ENCODE measurements around the gene FGF14. TPM values are rescaled to one million over a fixed set of nuclear protein-coding genes. Genes with fewer than 3 reads are reported as not detected.

FGF14 gene
- polyA plus RNA-seq, 1 of the 3 experiments (the other 2 are of a cell fraction): 0.20 TPM

DNA sequence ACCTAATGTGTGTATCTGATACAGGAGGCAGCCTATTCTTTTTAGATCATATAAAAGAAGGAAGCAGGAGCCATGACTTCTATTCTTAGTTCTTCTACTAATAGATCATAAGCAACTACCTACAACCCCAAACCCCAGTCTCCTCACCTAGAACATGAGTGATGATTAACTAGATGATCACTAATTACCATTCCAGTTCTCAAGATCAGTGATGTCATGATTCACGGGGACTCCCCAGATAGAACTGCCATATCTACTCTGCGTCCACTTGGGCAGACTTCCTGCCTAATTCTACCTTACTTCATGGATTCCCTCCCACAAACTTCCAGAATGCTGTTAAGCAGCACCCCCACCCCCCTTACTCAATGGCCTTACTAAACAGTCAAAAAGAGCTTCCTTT is 380.1 kb downstream of the FGF14 start:
- no peak for TF ChIP-seq GATA2 (CRISPR knock-in tag; IDR thresholded peaks at IDR 0.05)
- WGBS (ENCODE audit: low lambda C conversion rate): 53% methylated on average over 2 of the region's 2 CpGs
- Histone ChIP-seq H3K4me1 (ENCODE audit: control insufficient read depth in 1 of 2, insufficient read depth in 2 of 2, low read depth in 1 of 2, low read length in 1 of 2) (no peaks in the 10 kb centered on the region), H3K27me3 (ENCODE audit: insufficient read depth) (no peaks in the 10 kb centered on the region), H3K27ac (ENCODE audit: low read depth in 2 of 2, low read length in 1 of 2) (no peak overlapping the region), H3K79me2 (ENCODE audit: insufficient read depth) (no peaks in the 10 kb centered on the region), H3F3A (replicated peaks; ENCODE audit: insufficient read depth) (no peaks in the 10 kb centered on the region), H3K9me2 (no peaks in the 10 kb centered on the region), H4K20me1 (ENCODE audit: insufficient read depth) (no peaks in the 10 kb centered on the region), H2AFZ (ENCODE audit: low read depth) (no peak overlapping the region), H3K4me3 (ENCODE audit: low read depth in 2 of 2, low read length in 1 of 2) (no peak overlapping the region), H3K9ac (no peak overlapping the region), H3K36me3 (replicated peaks in 1 of 2; ENCODE audit: control insufficient read depth in 1 of 2, insufficient read depth in 2 of 2, low read length in 1 of 2) (no peaks in the 10 kb centered on the region), H3K4me2 (no peak overlapping the region), H3K9me3 (peaks cover 9% of the 10 kb centered on the region; the same call in 1 of the 2 replicates)
- DNase-seq: no peak
- ChIA-PET POLR2A (no interaction called here), CTCF (interaction anchor here (0.7 to 1.5 kb wide), 3 partner anchors 14 to 156 kb away, joined by 3 read pairs; no protein-coding TSS in a partner anchor)

DNA sequence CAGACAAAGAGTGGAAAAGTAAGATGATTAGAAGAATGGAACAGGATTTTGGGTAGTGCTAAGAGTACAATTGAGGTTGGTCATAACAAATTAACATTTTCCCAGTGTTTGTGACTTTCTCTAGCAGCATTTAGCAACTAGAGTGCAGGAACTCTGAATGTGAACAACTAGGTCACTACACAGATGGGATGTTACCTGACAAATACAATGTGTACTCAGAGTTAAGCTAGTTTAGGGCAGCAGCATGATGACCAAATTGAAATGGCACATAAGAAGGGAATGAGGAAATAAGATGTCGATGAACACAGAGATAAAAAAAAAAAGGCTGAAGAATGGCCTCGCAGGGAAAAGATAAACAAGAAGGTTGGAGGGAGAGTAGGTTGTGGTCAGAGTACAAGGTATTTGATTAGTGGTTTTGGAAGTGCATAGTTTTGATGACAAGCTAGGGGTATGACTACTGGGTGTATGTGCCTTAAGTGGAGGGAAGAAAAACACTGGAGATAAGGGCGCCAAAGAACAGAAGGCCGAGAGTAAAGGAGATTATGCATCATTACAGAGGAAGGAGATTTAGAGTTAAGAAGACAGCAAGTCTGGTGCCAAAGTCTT is 381.1 kb downstream of the FGF14 start:
- Histone ChIP-seq H3F3A (replicated peaks; ENCODE audit: insufficient read depth) (no peaks in the 10 kb centered on the region), H3K27ac (ENCODE audit: low read depth in 2 of 2, low read length in 1 of 2) (no peak overlapping the region), H3K4me3 (ENCODE audit: low read depth in 2 of 2, low read length in 1 of 2) (no peak overlapping the region), H3K9me2 (no peaks in the 10 kb centered on the region), H3K36me3 (replicated peaks in 1 of 2; ENCODE audit: control insufficient read depth in 1 of 2, insufficient read depth in 2 of 2, low read length in 1 of 2) (no peaks in the 10 kb centered on the region), H3K79me2 (ENCODE audit: insufficient read depth) (no peaks in the 10 kb centered on the region), H4K20me1 (ENCODE audit: insufficient read depth) (no peaks in the 10 kb centered on the region), H3K9me3 (peaks cover 9% of the 10 kb centered on the region; the same call in 1 of the 2 replicates), H3K4me1 (ENCODE audit: control insufficient read depth in 1 of 2, insufficient read depth in 2 of 2, low read depth in 1 of 2, low read length in 1 of 2) (no peaks in the 10 kb centered on the region), H3K27me3 (ENCODE audit: insufficient read depth) (no peaks in the 10 kb centered on the region), H3K9ac (no peak overlapping the region), H2AFZ (ENCODE audit: low read depth) (no peak overlapping the region), H3K4me2 (no peak overlapping the region)
- POLR2A ChIA-PET: no interaction called here
- 33% methylated on average over 4 of the region's 4 CpGs for WGBS (ENCODE audit: low lambda C conversion rate)
- TF ChIP-seq ELF1 (IDR thresholded peaks at IDR 0.05) (no peak), NFIC (IDR thresholded peaks at IDR 0.05; ENCODE audit: borderline replicate concordance) (no peak), GABPA (IDR thresholded peaks at IDR 0.05; ENCODE audit: low read depth) (no peak)
- CTCF ChIA-PET: interaction anchor here (0.7 to 1.5 kb wide), 3 partner anchors 13 to 157 kb away, joined by 3 read pairs; no protein-coding TSS in a partner anchor
- DNase-seq: no peak

DNA sequence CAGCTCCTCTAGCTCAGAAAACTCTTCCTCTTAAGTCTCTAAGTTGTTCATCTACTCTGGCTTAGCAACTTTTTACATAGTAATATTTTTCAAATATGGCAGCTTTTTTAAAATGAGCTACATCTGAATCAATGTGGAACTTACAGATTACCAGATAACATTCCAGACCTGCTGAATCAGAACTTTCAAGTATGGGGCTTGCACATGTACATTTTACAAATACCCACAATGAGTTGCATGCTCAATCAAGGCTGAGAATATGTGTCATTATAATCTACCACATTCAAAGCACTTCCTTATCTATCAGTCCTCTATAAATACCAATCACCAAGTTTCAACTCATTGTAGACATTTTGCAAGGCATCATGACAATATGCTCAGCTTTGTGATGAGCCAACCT is 383.1 kb downstream of the FGF14 start:
- no peak for TF ChIP-seq EP300 (IDR thresholded peaks at IDR 0.05; ENCODE audit: borderline replicate concordance in 1 of 2, low read depth in 1 of 2, low read length in 1 of 2)
- no peak for TF ChIP-seq YY1 (IDR thresholded peaks at IDR 0.05; ENCODE audit: low read depth)
- TF ChIP-seq EZH2phosphoT487 (IDR thresholded peaks at IDR 0.05; ENCODE audit: borderline replicate concordance, low read depth): no peak
- no peak for TF ChIP-seq JUND (IDR thresholded peaks at IDR 0.05)
- no peak for TF ChIP-seq GATA2 (CRISPR knock-in tag; IDR thresholded peaks at IDR 0.05)
- no peak for TF ChIP-seq MEF2A (IDR thresholded peaks at IDR 0.05; ENCODE audit: borderline replicate concordance, low read depth)
- no peak for TF ChIP-seq POLR2AphosphoS5 (IDR thresholded peaks at IDR 0.05; ENCODE audit: low read depth, low read length)
- TF ChIP-seq, protein P1, sequence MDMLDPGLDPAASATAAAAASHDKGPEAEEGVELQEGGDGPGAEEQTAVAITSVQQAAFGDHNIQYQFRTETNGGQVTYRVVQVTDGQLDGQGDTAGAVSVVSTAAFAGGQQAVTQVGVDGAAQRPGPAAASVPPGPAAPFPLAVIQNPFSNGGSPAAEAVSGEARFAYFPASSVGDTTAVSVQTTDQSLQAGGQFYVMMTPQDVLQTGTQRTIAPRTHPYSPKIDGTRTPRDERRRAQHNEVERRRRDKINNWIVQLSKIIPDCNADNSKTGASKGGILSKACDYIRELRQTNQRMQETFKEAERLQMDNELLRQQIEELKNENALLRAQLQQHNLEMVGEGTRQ (IDR thresholded peaks at IDR 0.05; ENCODE audit: borderline replicate concordance, low read depth, low read length): no peak
- no peak for TF ChIP-seq FOXJ3 (CRISPR knock-in tag; IDR thresholded peaks at IDR 0.05)
- TF ChIP-seq RFX5 (IDR thresholded peaks at IDR 0.05; ENCODE audit: low read length): no peak
- TF ChIP-seq TEAD4 (IDR thresholded peaks at IDR 0.05; ENCODE audit: borderline replicate concordance, insufficient read depth): no peak
- TF ChIP-seq, protein P2, sequence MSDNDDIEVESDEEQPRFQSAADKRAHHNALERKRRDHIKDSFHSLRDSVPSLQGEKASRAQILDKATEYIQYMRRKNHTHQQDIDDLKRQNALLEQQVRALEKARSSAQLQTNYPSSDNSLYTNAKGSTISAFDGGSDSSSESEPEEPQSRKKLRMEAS (IDR thresholded peaks at IDR 0.05; ENCODE audit: low read depth): no peak
- TF ChIP-seq TCF12 (IDR thresholded peaks at IDR 0.05): no peak
- no peak for TF ChIP-seq NFIC (IDR thresholded peaks at IDR 0.05; ENCODE audit: borderline replicate concordance)
- TF ChIP-seq GABPA (IDR thresholded peaks at IDR 0.05; ENCODE audit: low read depth): no peak
- TF ChIP-seq, protein P3, sequence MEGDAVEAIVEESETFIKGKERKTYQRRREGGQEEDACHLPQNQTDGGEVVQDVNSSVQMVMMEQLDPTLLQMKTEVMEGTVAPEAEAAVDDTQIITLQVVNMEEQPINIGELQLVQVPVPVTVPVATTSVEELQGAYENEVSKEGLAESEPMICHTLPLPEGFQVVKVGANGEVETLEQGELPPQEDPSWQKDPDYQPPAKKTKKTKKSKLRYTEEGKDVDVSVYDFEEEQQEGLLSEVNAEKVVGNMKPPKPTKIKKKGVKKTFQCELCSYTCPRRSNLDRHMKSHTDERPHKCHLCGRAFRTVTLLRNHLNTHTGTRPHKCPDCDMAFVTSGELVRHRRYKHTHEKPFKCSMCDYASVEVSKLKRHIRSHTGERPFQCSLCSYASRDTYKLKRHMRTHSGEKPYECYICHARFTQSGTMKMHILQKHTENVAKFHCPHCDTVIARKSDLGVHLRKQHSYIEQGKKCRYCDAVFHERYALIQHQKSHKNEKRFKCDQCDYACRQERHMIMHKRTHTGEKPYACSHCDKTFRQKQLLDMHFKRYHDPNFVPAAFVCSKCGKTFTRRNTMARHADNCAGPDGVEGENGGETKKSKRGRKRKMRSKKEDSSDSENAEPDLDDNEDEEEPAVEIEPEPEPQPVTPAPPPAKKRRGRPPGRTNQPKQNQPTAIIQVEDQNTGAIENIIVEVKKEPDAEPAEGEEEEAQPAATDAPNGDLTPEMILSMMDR (IDR thresholded peaks at IDR 0.05): no peak
- H4K20me1 ChIP-seq (ENCODE audit: insufficient read depth): no peaks in the 10 kb centered on the region
- ChIA-PET POLR2A (no interaction called here), CTCF (no interaction called here)
- no peak overlapping the region for H3K27ac ChIP-seq (ENCODE audit: low read depth in 2 of 2, low read length in 1 of 2)
- no peak overlapping the region; a peak in 1 of 4 replicates for H3K4me3 ChIP-seq (ENCODE audit: low read depth in 2 of 2, low read length in 1 of 2)
- no peaks in the 10 kb centered on the region for H3K79me2 ChIP-seq (ENCODE audit: insufficient read depth)
- H3K36me3 ChIP-seq (replicated peaks in 1 of 2; ENCODE audit: control insufficient read depth in 1 of 2, insufficient read depth in 2 of 2, low read length in 1 of 2): no peaks in the 10 kb centered on the region
- no peak overlapping the region for H3K9ac ChIP-seq
- H3K4me2 ChIP-seq: no peak overlapping the region
- H3K4me1 ChIP-seq (ENCODE audit: control insufficient read depth in 1 of 2, insufficient read depth in 2 of 2, low read depth in 1 of 2, low read length in 1 of 2): no peaks in the 10 kb centered on the region
- peaks cover 9% of the 10 kb centered on the region; the same call in 1 of the 2 replicates for H3K9me3 ChIP-seq
- H3K9me2 ChIP-seq: no peaks in the 10 kb centered on the region
- DNase-seq: no peak
- H3F3A ChIP-seq (replicated peaks; ENCODE audit: insufficient read depth): no peaks in the 10 kb centered on the region
- no peaks in the 10 kb centered on the region for H3K27me3 ChIP-seq (ENCODE audit: insufficient read depth)
- no peak overlapping the region for H2AFZ ChIP-seq (ENCODE audit: low read depth)

Data from SK-N-SH (cell line).